HepG2 (cell line): ENCODE measurements around the gene WIPF3. TPM values are rescaled to one million over a fixed set of nuclear protein-coding genes. Genes with fewer than 3 reads are reported as not detected.

Experiments used
- ATAC-seq: fragments of 200-7000 bp; cut with Tn5 transposase; 3 replicates; pipeline ENCODE4 v1.9.1; 2020; ENCODE audit warnings: mild to moderate bottlenecking, moderate library complexity
- BruUV-seq: library from RNA; stranded (reverse); fragments of 400-500 nt; replicated peaks from 2 replicates; lab custom pipeline; 2021; lab: Mats Ljungman, UMichigan
- CTCF ChIA-PET: fragments of 300-600 bp; formaldehyde crosslinking; extraction: SDS; loops from one replicate; lab custom pipeline; 2021; ENCODE audit warnings: low total read pairs, inconsistent platforms, low intra/inter-chr PET ratio; lab: Yijun Ruan, JAX
- POLR2A ChIA-PET: fragments of 350-600 bp; sonication (Branson Sonifier 250); formaldehyde crosslinking; loops from one replicate; lab custom pipeline; 2020; ENCODE audit warnings: antibody characterized with exemption, inconsistent platforms; lab: Yijun Ruan, JAX
- DNase-seq: peaks from one replicate; pipeline ENCODE4 v3.0.0-alpha.2; 2015; ENCODE audit warnings: low spot score
- FAIRE-seq: peaks from 3 replicates; lab custom pipeline; 2011; peaks lifted over from hg19 to GRCh38; lab: Jason Lieb, UNC
- H2AFZ ChIP-seq: one replicate; pipeline ENCODE4 v1.6.1; 2011; ENCODE audit warnings: low read length, inconsistent platforms
- H3K27ac ChIP-seq: fragments of 300-600 bp; 3 replicates; pipeline ENCODE4 v1.8.0; 2011; ENCODE audit warnings: mixed run types, mild to moderate bottlenecking, mixed read lengths, low read length, inconsistent platforms; ENCODE audit not compliant: insufficient read depth; ENCODE audit errors: extremely low read length
- H3K27me3 ChIP-seq, 2 experiments: fragments of 200-600 bp in 1 of 2; 2 replicates in 1 of 2; 3 replicates in 1 of 2; pipeline versions ENCODE4 v1.6.0 to v1.8.0; 2011; ENCODE audit warnings: low read length in 2 of 2, mild to moderate bottlenecking in 2 of 2, moderate library complexity in 2 of 2, inconsistent platforms in 1 of 2; ENCODE audit not compliant: insufficient read depth in 2 of 2, control insufficient read depth in 1 of 2
- H3K36me3 ChIP-seq, 2 experiments: fragments of 200-600 bp in 1 of 2; replicated peaks in 1 of 2; 2 replicates in 1 of 2; 3 replicates in 1 of 2; pipeline versions ENCODE4 v1.5.1 to v1.8.0; 2011; ENCODE audit warnings: low read length in 2 of 2, inconsistent platforms in 1 of 2; ENCODE audit not compliant: insufficient read depth in 2 of 2, control insufficient read depth in 1 of 2
- H3K4me1 ChIP-seq: 2 replicates; pipeline ENCODE4 v1.5.1; 2012; ENCODE audit warnings: low read length, inconsistent platforms; ENCODE audit not compliant: insufficient read depth
- H3K4me2 ChIP-seq: 2 replicates; pipeline ENCODE4 v1.6.0; 2011; ENCODE audit warnings: low read depth, low read length, inconsistent platforms
- H3K4me3 ChIP-seq, 3 experiments: fragments of 200-600 bp in 1 of 3; sonication (generic), shearing (Covaris generic) in 1 of 3; replicated peaks in 1 of 3; 2 replicates each; pipeline ENCODE4 v1.5.1; 2011 to 2016; ENCODE audit warnings: low read length in 3 of 3, inconsistent platforms in 2 of 3, low read depth in 2 of 3, mild to moderate bottlenecking in 2 of 3, control low read depth in 1 of 3, mixed read lengths in 1 of 3; ENCODE audit not compliant: insufficient read depth in 1 of 3
- H3K79me2 ChIP-seq: one replicate; pipeline ENCODE4 v1.6.1; 2011; ENCODE audit warnings: low read length, inconsistent platforms; ENCODE audit not compliant: insufficient read depth
- H3K9ac ChIP-seq: 2 replicates; pipeline ENCODE4 v1.6.0; 2011; ENCODE audit warnings: mild to moderate bottlenecking, low read depth, low read length, inconsistent platforms; ENCODE audit not compliant: insufficient read depth
- H3K9me3 ChIP-seq: 2 replicates; pipeline ENCODE4 v1.5.1; 2012; ENCODE audit warnings: mild to moderate bottlenecking, low read length
- H4K20me1 ChIP-seq: 2 replicates; pipeline ENCODE4 v1.6.0; 2011; ENCODE audit warnings: inconsistent platforms, mild to moderate bottlenecking, low read length, moderate library complexity; ENCODE audit not compliant: insufficient read depth
- CENPX ChIP-seq: sonication (generic); formaldehyde crosslinking; IDR thresholded peaks from 2 replicates; pipeline ENCODE4 v1.9.0; 2021; ENCODE audit warnings: mild to moderate bottlenecking, missing genetic modification reagents, moderate library complexity
- MIER2 ChIP-seq: IDR thresholded peaks from 2 replicates; pipeline ENCODE4 v1.6.1; 2016; ENCODE audit warnings: missing biosample characterization, missing genetic modification reagents
- NFATC3 ChIP-seq: sonication (generic); formaldehyde crosslinking; IDR thresholded peaks from 2 replicates; pipeline ENCODE4 v1.5.1; 2020; ENCODE audit warnings: mild to moderate bottlenecking, missing genetic modification reagents
- POLR2AphosphoS5 ChIP-seq: IDR thresholded peaks from 2 replicates; pipeline ENCODE4 v1.6.1; 2012; ENCODE audit warnings: low read depth, low read length
- RBM39 ChIP-seq: fragments of 200-400 bp; formaldehyde crosslinking; IDR thresholded peaks from one replicate; pipeline ENCODE4 v1.6.1; 2018; ENCODE audit warnings: antibody characterized with exemption, mild to moderate bottlenecking, low read depth, low read length; ENCODE audit not compliant: poor library complexity, severe bottlenecking
- SALL2 ChIP-seq: sonication (generic); formaldehyde crosslinking; IDR thresholded peaks from 2 replicates; pipeline ENCODE4 v1.8.1; 2023; ENCODE audit warnings: mild to moderate bottlenecking, missing genetic modification reagents, inconsistent platforms
- ZNF446 ChIP-seq: sonication (generic); formaldehyde crosslinking; IDR thresholded peaks from 2 replicates; pipeline ENCODE4 v1.5.0; 2020; ENCODE audit warnings: mild to moderate bottlenecking, missing genetic modification reagents
- ZNF530 ChIP-seq: sonication (generic); formaldehyde crosslinking; IDR thresholded peaks from 2 replicates; pipeline ENCODE4 v1.5.0; 2020; ENCODE audit warnings: low read depth, mild to moderate bottlenecking, missing genetic modification reagents
- ZNF616 ChIP-seq: sonication (generic); formaldehyde crosslinking; IDR thresholded peaks from 2 replicates; pipeline ENCODE4 v1.5.0; 2020; ENCODE audit warnings: low read depth, mild to moderate bottlenecking, missing genetic modification reagents
- ZNF83 ChIP-seq: sonication (generic); formaldehyde crosslinking; IDR thresholded peaks from 2 replicates; pipeline ENCODE4 v1.4.0; 2020; ENCODE audit warnings: missing genetic modification reagents, mild to moderate bottlenecking, borderline replicate concordance
- WGBS: methylation state at CpG from one replicate; pipeline ENCODE4 v1.1.6; 2017; ENCODE audit warnings: low lambda C conversion rate; 5-methylcytosine and 5-hydroxymethylcytosine counted together
- in situ Hi-C: cut with HindIII; loops from 2 replicates; pipeline ENCODE4 v1.10.0; 2017; ENCODE audit warnings: low pct_unique_long_range_greater_than_20kb; ENCODE audit not compliant: extremely low pct_ligation_motif_present
- intact Hi-C: fragments of 100-400 bp; cut with micrococcal nuclease; formaldehyde crosslinking; loops from one replicate; pipeline ENCODE4 v1.10.0; 2022; ENCODE audit not compliant: unreplicated experiment
- polyA plus RNA-seq, 8 experiments: library from polyadenylated mRNA; depleted of rRNA in 3 of 8; stranded (reverse) in 7 of 8; unstranded in 1 of 8; fragments of >200 nt; fragmentation: Illumina TruSeq in 4 of 8; extraction: Trizol in 4 of 8; gene quantifications; 2 replicates each; pipeline versions ENCODE4 v1.2.1 to v1.2.3, GENCODE V29; 2011 to 2016; ENCODE audit warnings: low read depth in 4 of 8, missing spikeins in 1 of 8, mixed read lengths in 1 of 8; ENCODE audit not compliant: insufficient read depth in 1 of 8
- total RNA-seq, 5 experiments: library from RNA; depleted of rRNA; stranded (reverse); fragments of >200 nt; fragmentation: Illumina TruSeq; extraction: Trizol; gene quantifications; 2 replicates each; pipeline ENCODE4 v1.2.3, GENCODE V29; 2016; ENCODE audit warnings: low read depth in 1 of 5
- TF ChIP-seq, protein P1 (sequence below): sonication (generic); formaldehyde crosslinking; conservative IDR thresholded peaks from 2 replicates; pipeline ENCODE4 v1.4.0; 2020; ENCODE audit warnings: missing genetic modification reagents
- TF ChIP-seq, protein P2 (sequence below): sonication (generic); formaldehyde crosslinking; IDR thresholded peaks from 2 replicates; pipeline ENCODE4 v1.5.0; 2020; ENCODE audit warnings: mild to moderate bottlenecking, missing genetic modification reagents, moderate library complexity

WIPF3 gene
- total and polyA plus RNA-seq, 2 of the 13 experiments (the other 11 are each of a cell fraction or from before 2014, with no cell fraction given), result 0.03 TPM; not detected in 1

DNA sequence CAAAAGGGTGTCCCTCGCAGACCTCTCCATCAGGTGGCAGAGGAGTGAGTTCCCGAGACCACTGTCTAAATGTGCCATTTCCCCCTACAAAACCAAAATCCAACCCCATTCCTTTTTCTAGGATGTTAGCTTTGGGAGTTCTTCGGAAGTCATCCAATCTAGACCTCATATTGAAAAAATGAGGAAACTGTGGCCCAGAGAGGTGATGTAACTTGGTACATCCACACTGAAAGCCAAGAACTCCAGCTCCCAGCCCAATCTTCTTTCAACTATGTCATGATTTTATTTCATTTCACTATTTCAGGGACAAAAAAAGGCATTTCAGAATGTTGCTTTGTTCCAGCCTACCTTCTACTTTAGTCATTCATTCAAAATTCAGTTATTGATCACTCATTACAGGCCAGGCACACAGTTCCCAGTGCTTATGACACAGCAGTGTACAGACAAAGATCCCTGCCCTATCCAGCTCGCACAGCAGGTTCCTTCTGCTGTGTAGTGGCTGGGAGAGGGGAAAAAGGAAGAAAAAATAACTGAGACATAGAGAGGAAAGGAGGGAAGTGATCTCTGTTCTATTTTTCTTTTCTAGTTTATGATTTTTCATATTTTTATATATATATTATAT, 147.5 kb downstream of the WIPF3 start:
- no peak for ATAC-seq
- H3K27ac ChIP-seq, result no peak overlapping the region
- in situ Hi-C loops, result no loop called here
- no peak overlapping the region for H3K4me2 ChIP-seq
- CTCF ChIA-PET, result no interaction called here
- peaks cover 36 to 72% of the 10 kb centered on the region in 2 experiments for H3K36me3 ChIP-seq
- 96% methylated on average over 4 of the region's 4 CpGs for WGBS
- peaks cover 2% of the 10 kb centered on the region; the same call in 1 of the 2 replicates for H4K20me1 ChIP-seq
- intact Hi-C loops, result loop anchor here (1.0 kb wide), 1 partner anchor 34 kb away; no protein-coding TSS in a partner anchor
- H2AFZ ChIP-seq, result no peak overlapping the region
- DNase-seq, result no peak
- POLR2A ChIA-PET, result no interaction called here
- no peaks in the 10 kb centered on the region for H3K27me3 ChIP-seq
- H3K4me1 ChIP-seq, result no peaks in the 10 kb centered on the region
- peaks cover 2% of the 10 kb centered on the region for H3K79me2 ChIP-seq
- FAIRE-seq, result no peak
- no peaks in the 10 kb centered on the region for H3K9me3 ChIP-seq
- no TSS peak for BruUV-seq
- TF ChIP-seq MIER2 (CRISPR knock-in tag), result no peak
- no peak overlapping the region for H3K9ac ChIP-seq
- H3K4me3 ChIP-seq, result no peak overlapping the region

DNA sequence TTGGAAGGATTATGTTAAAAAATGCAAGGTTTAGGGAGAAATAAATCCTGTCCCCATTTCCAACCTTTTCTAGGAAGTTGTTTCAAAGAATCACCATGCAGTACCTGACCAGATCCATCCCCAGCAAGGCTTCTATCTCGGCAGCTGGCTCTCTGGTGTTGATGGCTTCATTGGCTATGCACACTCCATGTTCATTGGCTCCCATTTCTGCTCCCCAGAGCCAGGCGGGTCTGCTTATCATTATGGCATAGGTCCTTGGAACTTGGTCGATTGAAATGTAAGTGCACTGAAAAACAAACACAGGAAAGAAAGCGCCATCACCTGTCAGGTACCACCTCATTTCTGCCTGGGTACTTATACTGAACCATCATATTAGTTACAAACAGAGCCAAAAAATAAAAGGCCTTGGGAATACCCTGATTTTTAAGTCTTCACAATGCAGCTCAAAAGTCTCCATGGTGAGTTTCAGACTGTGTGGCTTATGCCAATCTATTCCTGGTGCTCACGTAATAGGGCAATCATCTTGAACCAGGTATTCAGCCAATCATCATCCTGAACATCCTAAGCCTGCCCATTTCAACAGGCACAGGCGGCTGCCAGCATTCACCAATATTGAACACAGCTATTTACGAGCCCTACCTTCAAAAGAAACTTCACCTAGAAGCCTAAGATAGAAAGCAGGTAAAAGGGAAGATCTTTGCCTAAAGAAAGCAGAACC, 148.9 kb downstream of the WIPF3 start:
- BruUV-seq, result no TSS peak
- ChIA-PET POLR2A (no interaction called here), CTCF (no interaction called here)
- WGBS, result 94% methylated on average over 7 of the region's 7 CpGs
- Histone ChIP-seq H2AFZ (no peak overlapping the region), H3K79me2 (peaks cover 2% of the 10 kb centered on the region), H3K4me2 (no peak overlapping the region), H3K4me3 (no peak overlapping the region), H4K20me1 (peaks cover 2% of the 10 kb centered on the region; the same call in 1 of the 2 replicates), H3K4me1 (no peaks in the 10 kb centered on the region), H3K9ac (no peak overlapping the region), H3K27ac (no peak overlapping the region), H3K36me3 (peaks cover 30 to 70% of the 10 kb centered on the region in 2 experiments), H3K27me3 (no peaks in the 10 kb centered on the region), H3K9me3 (no peaks in the 10 kb centered on the region)
- in situ Hi-C loops (no loop called here), intact Hi-C loops (no loop called here)
- DNase-seq (no peak), ATAC-seq (no peak), FAIRE-seq (no peak)
- TF ChIP-seq RBM39, result no peak
- no peak for TF ChIP-seq ZNF616
- TF ChIP-seq ZNF83, result no peak
- TF ChIP-seq NFATC3 (CRISPR knock-in tag), result no peak
- no peak for TF ChIP-seq CENPX (CRISPR knock-in tag)
- TF ChIP-seq ZNF530 (CRISPR knock-in tag), result no peak
- TF ChIP-seq, protein P1, sequence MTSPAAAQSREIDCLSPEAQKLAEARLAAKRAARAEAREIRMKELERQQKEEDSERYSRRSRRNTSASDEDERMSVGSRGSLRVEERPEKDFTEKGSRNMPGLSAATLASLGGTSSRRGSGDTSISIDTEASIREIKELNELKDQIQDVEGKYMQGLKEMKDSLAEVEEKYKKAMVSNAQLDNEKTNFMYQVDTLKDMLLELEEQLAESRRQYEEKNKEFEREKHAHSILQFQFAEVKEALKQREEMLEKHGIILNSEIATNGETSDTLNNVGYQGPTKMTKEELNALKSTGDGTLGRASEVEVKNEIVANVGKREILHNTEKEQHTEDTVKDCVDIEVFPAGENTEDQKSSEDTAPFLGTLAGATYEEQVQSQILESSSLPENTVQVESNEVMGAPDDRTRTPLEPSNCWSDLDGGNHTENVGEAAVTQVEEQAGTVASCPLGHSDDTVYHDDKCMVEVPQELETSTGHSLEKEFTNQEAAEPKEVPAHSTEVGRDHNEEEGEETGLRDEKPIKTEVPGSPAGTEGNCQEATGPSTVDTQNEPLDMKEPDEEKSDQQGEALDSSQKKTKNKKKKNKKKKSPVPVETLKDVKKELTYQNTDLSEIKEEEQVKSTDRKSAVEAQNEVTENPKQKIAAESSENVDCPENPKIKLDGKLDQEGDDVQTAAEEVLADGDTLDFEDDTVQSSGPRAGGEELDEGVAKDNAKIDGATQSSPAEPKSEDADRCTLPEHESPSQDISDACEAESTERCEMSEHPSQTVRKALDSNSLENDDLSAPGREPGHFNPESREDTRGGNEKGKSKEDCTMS (CRISPR knock-in tag), result no peak
- no peak for TF ChIP-seq ZNF446 (CRISPR knock-in tag)
- TF ChIP-seq, protein P2, sequence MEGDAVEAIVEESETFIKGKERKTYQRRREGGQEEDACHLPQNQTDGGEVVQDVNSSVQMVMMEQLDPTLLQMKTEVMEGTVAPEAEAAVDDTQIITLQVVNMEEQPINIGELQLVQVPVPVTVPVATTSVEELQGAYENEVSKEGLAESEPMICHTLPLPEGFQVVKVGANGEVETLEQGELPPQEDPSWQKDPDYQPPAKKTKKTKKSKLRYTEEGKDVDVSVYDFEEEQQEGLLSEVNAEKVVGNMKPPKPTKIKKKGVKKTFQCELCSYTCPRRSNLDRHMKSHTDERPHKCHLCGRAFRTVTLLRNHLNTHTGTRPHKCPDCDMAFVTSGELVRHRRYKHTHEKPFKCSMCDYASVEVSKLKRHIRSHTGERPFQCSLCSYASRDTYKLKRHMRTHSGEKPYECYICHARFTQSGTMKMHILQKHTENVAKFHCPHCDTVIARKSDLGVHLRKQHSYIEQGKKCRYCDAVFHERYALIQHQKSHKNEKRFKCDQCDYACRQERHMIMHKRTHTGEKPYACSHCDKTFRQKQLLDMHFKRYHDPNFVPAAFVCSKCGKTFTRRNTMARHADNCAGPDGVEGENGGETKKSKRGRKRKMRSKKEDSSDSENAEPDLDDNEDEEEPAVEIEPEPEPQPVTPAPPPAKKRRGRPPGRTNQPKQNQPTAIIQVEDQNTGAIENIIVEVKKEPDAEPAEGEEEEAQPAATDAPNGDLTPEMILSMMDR (CRISPR knock-in tag), result no peak
- TF ChIP-seq SALL2, result no peak
- TF ChIP-seq POLR2AphosphoS5, result no peak
